Measurements from ENCODE around the gene PACS2.
"Not testable (repeated sequence)": the region's sequence is repeated elsewhere in the genome, so short reads cannot be mapped to it uniquely, and the experiment has no call there.

The PACS2 gene

DNA sequence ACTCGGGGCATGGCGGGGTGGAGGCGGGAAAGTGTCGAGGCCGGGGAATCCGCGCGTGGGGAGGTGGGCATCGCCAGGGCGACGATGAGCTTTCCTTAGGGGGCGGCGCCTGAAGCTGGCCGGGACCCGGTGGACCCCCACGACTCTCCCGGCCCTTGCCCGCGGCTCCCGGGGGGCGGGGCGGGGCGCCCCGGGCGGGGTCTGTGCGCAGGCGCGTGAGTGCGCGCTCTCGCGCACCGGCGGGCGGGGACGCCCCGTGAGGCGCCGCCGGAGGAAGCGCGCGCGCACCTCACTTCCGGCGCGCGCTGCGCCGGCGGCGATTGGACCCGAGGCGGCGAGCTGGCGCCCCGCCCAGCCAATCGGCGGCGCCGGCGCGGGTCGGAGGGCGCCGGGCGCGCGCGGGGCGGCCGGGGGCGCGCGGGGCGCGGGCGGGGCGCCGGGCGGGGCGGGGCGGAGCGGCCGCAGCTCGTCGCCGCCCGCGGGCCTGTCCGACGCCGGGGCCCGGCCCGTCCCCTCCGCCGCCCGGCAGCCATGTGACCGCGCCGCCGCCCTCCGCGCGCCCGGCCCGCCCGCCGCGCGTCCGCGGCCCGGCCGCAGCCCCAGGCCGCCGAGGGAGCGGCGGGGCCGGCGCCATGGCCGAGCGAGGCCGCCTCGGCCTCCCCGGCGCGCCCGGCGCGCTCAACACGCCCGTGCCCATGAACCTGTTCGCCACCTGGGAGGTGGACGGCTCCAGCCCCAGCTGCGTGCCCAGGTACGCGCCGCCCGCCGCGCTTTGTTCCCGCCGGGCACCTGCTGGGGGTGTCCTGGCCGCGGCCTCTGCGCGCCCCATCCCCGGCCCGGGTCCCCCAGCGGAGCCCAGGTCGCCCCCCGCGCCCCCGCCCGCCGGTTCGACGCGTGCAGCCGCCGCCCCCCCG lies at the start of gene PACS2:
PACS2 (plus strand) TSS at position 462 of the 914 bp plus-strand sequence; CDS start at position 633, 171 bp downstream.
- DNase-seq, result peak; percentile 61
- in situ Hi-C loops (cut with MboI; ENCODE audit: low pct_unique_long_range_greater_than_20kb, low sequenced_read_pairs), result no loop called here

DNA sequence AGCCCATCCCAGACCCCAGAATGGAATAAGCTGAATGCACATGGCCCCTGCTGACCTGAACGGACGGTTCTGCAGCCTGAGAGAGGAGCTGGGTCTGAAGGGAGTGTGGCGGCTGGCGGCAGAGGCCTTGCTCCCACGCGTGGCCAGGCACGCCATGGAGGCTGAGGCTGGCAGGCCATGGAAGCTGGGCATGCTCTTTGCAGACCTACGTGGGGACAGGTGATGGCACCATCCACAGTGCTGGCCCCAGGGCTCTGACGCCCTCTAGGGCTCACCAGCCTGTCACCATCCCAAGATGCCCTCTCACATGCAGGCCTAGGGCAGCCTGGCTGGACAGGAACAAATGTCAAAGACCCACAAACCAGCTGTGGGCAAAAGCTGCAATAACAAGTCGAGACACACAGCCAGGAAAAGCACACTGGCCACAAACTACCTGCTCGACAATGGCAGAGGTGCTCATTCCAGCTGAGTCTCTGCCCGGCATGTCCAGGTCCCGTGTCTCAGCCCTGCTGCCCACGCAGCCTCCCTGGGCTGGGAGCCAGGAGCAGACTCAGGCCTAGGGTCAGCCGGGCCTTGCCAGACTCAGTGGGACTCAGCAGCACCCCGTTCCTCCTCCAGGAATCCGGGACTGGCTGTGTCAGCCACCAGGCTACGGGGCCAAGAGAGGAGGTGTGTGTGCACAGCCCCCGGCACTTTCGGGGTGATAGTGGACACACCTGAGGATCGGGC lies 46.6 kb upstream of the PACS2 start:
- in situ Hi-C loops (cut with MboI; ENCODE audit: low pct_unique_long_range_greater_than_20kb, low sequenced_read_pairs), result no loop called here
- no peak for DNase-seq

DNA sequence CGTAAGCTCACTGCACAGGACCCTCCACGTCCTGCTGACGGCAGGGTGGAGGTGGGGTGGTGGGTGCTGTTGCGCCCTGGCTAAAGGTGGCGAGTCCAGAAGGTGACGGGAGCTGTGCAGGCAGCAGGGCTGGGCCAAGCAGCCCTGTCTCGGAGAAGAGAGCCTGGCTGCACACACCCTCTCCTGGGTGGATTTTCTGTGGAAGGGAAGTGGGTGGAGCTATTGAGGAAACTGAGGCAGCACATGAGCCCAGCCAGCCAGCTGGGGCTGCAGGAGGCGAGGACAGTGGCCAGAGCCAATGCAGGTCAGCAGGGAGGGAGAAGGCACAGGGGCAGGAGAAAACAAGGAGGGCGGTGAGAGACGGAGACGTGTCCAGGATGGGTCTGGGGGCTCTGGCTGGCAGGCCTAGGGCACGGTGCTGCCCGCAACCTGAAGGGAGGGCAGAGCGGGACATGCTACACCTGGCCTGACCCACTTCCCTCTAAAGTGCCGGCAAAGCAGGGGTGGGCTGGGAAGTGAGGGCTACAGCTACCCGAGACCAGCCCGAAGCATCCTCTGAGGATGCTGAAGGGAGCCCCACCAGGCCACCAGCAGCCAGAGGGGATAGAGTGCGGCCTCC lies 45.7 kb upstream of the PACS2 start:
- DNase-seq, result no peak
- in situ Hi-C loops (cut with MboI; ENCODE audit: low pct_unique_long_range_greater_than_20kb, low sequenced_read_pairs), result no loop called here

DNA sequence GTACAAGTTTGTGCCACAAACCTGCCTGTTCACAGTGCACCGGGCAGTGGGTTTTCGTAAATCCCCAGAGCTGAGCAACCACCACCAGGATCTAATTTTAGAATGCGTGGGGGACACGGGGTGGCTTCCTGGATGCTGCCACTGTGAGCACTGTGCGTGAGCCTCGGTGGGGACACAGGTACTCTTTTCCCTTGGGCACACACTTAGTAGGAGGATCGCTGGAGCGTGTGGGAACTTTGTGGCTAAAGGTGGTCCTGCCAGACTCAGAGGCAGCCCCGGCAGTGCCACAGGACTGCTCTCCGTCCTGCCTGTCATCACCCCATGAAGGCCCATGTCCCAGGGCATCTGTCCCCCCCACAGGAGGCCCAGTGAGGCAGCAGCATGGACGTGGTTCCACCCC lies 45.1 kb upstream of the PACS2 start:
- in situ Hi-C loops (cut with MboI; ENCODE audit: low pct_unique_long_range_greater_than_20kb, low sequenced_read_pairs), result no loop called here
- no peak for DNase-seq

DNA sequence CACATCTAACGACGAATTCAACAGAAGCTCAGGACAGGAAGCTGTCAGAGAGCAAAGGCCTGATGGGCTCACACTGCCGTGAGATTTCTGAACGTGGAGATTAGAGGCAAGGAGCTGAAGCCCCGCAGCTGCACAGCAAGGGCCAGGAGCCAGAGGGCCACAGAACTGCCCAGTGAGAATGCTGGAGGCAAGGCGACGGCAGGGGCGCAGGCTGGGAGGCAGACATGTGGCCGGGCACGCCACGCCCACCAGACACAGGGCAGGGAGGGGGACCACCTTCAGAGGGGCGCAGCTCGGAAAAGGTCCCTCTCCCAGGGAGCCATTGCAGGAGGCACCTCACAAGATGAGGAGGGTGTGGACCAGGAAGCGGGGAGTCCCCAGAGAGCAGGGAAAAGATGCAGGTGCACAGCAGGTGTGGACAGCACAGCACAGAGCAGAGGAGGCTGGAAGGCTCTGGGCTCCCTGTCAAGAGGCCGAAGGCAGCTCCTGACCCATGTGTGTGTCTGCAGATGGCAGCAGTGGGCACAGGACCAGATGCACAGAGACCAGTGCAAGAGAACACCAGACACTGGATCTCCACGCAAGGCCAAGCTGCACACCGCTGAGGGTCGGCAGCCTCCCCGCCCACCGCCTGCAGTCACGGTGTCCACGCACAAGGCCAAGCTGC lies 43.2 kb upstream of the PACS2 start:
- DNase-seq, result no peak
- in situ Hi-C loops (cut with MboI; ENCODE audit: low pct_unique_long_range_greater_than_20kb, low sequenced_read_pairs), result no loop called here

DNA sequence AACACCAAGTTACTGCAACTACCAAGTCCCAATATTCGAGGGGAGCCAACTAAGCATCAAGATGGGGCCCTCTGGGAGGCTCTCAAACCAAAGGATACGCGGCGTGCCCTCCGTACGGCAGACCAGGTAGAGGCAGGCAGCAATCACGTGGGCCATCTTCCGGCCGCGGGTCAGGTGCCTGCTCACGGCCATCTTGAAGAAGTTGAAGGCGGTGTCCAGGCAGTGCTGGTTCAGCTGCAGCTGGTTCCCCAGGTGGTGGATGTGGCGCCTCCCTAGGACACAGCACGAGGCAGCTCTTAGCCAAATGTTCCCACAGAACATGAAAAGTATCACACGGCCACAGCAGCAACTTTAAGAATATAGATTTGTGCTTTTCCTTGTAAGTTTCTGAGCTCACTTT lies 41.9 kb upstream of the PACS2 start:
- no peak for DNase-seq
- in situ Hi-C loops (cut with MboI; ENCODE audit: low pct_unique_long_range_greater_than_20kb, low sequenced_read_pairs), result no loop called here

DNA sequence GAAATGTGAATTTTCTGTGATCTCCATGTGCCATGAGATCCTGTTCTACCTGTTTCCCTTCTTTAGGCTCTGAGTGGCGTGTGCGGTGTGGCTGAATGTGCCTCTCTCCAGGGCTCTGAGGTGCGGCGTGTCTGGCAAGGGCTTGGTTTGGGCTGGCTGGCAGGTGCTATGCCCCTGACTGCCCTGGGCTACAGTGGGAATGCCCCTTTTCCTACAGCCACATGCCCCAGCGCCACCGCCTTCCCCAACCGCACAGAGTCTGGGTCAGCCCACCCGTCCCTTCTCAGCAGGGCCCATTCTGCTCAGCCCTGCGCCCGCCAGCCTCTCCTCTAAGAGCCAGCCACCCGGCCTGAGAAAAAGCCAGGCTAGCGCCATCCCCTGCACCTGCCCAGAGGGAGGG lies 41.5 kb upstream of the PACS2 start:
- DNase-seq, result no peak
- in situ Hi-C loops (cut with MboI; ENCODE audit: low pct_unique_long_range_greater_than_20kb, low sequenced_read_pairs), result no loop called here

DNA sequence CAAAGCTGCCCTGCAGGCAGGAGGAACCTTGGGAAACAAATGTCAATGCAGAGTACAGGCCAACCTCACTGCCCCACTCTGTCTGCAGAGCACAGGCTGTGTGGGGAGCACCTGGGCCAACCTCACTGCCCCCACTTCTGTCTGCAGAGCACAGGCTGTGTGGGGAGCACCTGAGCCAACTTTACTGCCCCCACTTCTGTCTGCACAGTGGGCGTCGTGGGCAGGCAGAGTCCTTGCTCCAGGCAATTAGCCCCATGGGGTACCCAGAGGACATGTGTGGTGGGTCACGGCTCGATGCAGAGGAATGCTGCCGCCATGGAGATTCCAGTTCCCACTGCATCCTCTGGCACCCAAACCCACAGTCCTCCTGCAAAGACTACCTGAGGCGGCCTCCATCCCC lies 39.9 kb upstream of the PACS2 start:
- in situ Hi-C loops (cut with MboI; ENCODE audit: low pct_unique_long_range_greater_than_20kb, low sequenced_read_pairs), result no loop called here
- DNase-seq, result no peak

DNA sequence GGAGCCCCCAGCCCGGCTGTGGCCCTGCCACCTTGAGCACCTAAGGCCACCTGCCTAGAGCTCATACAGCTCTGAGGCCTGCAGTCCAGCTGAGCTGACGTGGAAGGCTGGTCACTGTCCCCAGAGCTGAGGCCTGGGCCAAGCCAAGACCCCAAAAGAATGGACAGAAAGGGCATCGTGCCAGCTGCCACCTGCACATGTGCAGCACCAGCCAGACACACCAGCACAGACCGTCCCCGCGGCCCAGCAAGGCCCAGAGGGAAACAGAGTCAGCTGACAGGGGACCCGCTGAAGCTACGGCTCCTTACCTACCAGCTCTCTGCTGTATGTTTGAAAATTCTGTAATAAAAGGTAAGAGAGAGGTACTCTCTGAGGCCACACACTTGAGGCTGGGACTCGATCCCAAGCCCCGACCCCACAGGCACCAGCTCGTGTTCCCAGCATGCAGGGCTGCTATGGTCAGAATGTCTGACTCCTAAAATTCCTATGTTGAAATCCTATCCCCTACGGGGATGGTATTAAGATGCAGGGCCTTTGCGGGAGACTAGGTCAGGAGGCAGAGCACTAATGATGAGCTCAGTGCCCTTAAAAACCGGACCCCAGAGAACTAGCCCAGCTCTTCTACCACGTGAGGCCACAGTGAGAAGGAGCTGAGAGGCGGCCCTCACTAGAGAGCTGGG lies 39.1 kb upstream of the PACS2 start:
- in situ Hi-C loops (cut with MboI; ENCODE audit: low pct_unique_long_range_greater_than_20kb, low sequenced_read_pairs), result no loop called here
- DNase-seq, result no peak

DNA sequence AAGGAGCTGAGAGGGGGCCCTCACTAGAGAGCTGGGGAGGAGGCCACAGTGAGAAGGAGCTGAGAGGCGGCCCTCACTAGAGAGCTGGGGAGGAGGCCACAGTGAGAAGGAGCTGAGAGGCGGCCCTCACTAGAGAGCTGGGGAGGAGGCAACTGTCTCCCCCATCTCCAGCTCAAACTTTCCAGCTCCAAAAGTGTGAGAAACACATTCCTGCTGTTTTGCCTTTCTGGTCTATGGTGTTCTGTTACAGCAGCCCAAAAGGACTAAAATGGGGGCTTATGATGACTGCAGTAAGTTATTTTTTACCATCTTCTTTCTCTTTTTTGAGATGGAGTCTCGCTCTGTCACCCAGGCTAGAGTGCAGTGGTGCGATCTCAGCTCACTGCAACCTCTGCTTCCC lies 37.1 kb upstream of the PACS2 start:
- in situ Hi-C loops (cut with MboI; ENCODE audit: low pct_unique_long_range_greater_than_20kb, low sequenced_read_pairs); DNase-seq: not testable (repeated sequence)

DNA sequence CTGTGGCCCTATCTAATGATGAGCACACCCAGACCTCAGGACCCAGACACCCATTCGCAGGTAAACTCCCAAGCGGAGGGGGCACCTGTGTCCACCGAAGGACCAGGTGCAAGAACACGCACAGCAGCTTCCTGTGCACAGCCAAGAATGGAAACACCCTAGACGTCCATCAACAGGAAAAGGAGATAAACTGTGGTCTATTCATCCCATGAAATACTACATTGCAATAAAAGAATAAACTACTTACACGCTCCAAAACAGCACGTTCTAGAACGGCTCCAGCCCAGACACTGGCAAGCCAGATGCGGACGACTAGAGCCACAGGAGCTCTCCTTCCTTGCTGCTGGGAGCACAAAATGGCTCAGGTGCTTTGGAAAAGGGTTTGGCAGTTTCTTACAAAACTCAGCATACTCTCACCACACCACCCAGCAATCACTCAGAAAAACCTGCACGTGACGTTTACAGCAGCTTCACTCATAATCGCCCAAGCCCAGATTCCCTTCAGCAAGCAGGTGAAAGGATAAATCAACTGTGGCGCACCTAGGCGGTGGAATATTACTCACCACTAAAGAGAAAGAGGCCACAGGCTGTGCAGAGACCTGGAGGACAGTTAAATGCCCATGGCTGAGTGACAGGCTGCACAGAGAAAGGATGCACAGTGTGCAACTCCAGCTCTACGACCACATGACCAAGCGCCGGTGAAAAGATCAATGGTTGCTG lies 34.7 kb upstream of the PACS2 start:
- no peak for DNase-seq
- in situ Hi-C loops (cut with MboI; ENCODE audit: low pct_unique_long_range_greater_than_20kb, low sequenced_read_pairs), result no loop called here

DNA sequence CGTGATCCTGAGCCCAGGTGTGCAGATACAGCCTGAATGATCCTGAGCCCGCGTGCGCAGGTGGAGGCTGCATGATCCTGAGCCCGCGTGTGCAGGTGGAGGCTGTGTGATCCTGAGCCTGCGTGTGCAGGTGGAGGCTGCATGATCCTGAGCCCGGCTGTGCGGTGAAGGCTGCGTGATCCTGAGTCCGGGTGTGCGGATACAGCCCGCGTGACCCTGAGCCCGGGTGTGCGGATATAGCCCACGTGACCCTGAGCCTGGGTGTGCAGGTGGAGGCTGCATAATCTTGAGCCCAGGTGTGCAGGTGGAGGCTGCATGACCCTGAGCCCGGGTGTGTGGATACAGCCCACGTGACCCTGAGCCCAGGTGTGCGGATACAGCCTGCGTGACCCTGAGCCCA lies 34.0 kb upstream of the PACS2 start:
- no peak for DNase-seq
- in situ Hi-C loops (cut with MboI; ENCODE audit: low pct_unique_long_range_greater_than_20kb, low sequenced_read_pairs), result no loop called here

DNA sequence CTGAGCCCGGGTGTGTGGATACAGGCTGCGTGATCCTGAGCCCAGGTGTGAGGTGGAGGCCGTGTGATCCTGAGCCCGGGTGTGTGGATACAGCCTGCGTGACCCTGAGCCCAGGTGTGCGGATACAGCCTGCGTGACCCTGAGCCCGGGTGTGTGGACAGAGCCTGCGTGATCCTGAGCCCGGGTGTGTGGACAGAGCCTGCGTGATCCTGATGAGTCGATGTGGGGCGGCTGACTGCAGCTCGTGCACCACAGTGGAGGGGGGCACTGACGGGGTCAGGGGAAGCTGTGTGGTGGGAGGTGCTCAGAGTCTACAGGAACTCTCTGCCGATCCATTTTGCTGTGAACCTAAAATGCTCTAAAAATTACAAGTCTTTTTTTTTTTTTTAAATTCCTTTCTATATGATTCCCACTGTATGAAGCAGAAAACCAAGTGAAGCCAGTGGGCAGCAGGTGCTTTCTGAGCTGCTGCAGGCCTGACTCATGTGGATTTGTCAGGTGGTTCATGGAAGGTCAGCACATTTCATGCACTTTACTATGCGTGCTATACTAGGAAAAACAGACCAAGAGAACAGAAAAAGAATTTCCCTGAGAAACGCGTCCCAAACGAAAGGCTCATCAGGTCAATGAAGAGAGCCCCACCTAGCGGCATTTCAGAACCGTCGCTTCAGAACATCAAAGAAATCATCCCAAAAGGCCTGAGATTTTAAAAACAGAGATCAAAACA lies 33.0 kb upstream of the PACS2 start:
- in situ Hi-C loops (cut with MboI; ENCODE audit: low pct_unique_long_range_greater_than_20kb, low sequenced_read_pairs), result no loop called here
- DNase-seq, result peak; percentile 63

DNA sequence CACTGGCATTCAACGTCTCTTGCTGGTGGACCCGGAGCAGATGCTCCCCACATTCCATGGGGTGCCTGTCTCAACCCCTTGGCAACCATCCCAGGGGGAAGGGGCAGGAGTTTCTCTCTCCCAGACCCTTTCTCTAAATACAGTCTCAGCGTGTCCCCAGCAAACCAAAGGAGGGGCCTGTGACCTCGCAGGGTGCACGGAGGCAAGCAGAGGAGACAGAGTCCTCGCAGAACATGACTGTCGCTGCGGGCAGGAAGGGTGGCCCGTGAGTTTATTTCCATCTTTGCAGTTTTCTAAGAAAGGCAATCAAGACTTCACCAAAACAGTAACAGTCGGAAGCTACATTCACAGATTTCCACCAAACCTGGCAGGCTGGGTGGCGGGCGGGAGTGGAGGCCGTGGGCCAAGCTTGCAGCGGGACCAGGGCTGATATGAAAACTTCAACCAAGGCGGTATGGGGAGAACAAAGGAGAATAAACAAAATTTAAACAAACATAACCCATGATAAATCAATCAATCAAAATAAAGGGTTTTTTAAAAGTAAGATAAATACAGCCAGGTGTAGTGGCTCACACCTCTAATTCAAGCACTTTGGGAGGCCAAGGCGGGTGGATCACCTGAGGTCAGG lies 32.3 kb upstream of the PACS2 start:
- DNase-seq, result no peak
- in situ Hi-C loops (cut with MboI; ENCODE audit: low pct_unique_long_range_greater_than_20kb, low sequenced_read_pairs), result no loop called here

DNA sequence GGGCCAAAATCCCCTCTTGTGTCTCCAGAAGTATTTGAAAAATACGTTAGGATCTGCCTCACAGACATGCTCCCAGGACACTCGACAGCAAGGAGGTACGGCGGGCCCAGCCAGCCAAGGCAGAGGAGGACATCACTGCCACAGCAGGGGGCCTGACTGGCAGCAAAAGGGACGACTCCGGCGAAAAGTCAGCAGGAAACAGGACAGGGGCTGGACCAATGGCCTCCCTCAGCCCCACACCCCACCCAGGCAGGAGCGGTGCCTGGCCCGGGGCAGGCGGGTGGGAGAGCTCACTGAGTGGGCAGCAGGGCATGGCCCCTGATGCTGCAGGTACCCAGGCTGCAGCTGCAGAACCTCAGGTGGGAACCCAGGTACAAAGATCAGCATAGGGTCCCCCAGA lies 31.5 kb upstream of the PACS2 start:
- in situ Hi-C loops (cut with MboI; ENCODE audit: low pct_unique_long_range_greater_than_20kb, low sequenced_read_pairs), result no loop called here
- DNase-seq, result no peak

DNA sequence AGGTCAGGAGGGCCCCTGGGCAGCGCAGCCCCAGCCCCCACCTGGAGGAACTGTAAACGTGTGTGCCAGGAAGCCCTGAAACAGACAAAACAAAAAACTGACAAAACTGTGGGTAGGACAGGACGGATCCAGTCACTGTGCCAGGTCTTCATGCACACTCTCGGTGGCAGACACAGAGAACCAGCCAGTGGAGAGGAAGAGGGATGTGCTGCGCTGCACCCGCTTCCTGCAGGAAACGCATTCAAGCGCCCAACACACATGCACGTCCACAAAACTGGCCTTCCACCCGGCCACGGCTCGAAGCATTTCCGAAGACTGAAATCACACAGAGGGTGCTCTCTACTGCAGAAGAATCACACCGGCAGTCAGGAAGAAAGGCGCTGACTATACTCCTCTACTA lies 30.6 kb upstream of the PACS2 start:
- in situ Hi-C loops (cut with MboI; ENCODE audit: low pct_unique_long_range_greater_than_20kb, low sequenced_read_pairs), result no loop called here
- no peak for DNase-seq

DNA sequence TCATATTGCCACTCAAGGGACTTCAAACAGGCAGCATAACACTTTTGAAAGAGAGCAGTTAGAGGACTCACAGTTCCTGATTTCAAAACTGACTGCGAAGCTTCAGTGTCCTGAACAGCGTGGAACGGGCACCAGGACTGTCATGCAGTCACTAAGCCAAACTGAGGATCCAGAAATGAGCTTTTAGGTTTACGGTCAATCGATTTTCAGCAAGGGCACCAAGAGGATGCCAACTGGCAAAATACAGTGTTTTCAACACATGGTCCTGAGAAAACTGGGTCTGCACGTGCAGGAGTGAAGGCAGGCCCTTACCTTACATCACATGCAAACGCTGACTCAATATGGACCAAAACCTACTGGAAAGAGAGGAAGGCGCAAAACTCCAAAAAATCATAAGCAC lies 29.4 kb upstream of the PACS2 start:
- no peak for DNase-seq
- in situ Hi-C loops (cut with MboI; ENCODE audit: low pct_unique_long_range_greater_than_20kb, low sequenced_read_pairs), result no loop called here

Measured in KBM-7 (cell line).